Chondrocyte (in vitro differentiated cells): Measurements from ENCODE around the gene TMTC1. TPM values are rescaled to one million over a fixed set of nuclear protein-coding genes. Genes with fewer than 3 reads are reported as not detected.

Experiments used
- DNase-seq: peaks from one replicate; pipeline ENCODE4 v3.0.0; 2021; ENCODE audit warnings: mixed read lengths, low spot score
- H3K27ac Mint-ChIP-seq: one replicate; pipeline ENCODE4 v1.8.0; 2021; ENCODE audit warnings: mild to moderate bottlenecking, moderate library complexity, mixed read lengths; ENCODE audit not compliant: unreplicated experiment
- H3K27me3 Mint-ChIP-seq: 2 replicates; pipeline ENCODE4 v1.8.0; 2021; ENCODE audit warnings: low read depth, mixed read lengths
- H3K36me3 Mint-ChIP-seq: 2 replicates; pipeline ENCODE4 v1.8.0; 2021; ENCODE audit warnings: low read depth, mixed read lengths
- H3K4me1 Mint-ChIP-seq: 2 replicates; pipeline ENCODE4 v1.8.0; 2021; ENCODE audit warnings: low read depth, mild to moderate bottlenecking, mixed read lengths
- H3K4me3 Mint-ChIP-seq: one replicate; pipeline ENCODE4 v1.8.0; 2021; ENCODE audit warnings: mild to moderate bottlenecking, moderate library complexity, mixed read lengths; ENCODE audit not compliant: unreplicated experiment
- H3K9me3 Mint-ChIP-seq: 2 replicates; pipeline ENCODE4 v1.8.0; 2021; ENCODE audit warnings: low read depth, mixed read lengths
- CTCF ChIP-seq: fragments of 200-600 bp; sonication (generic); IDR thresholded peaks from 2 replicates; pipeline ENCODE4 v1.5.0; 2021; ENCODE audit warnings: antibody characterized with exemption, mild to moderate bottlenecking, moderate library complexity
- total RNA-seq: library from RNA; stranded (reverse); gene quantifications from 3 replicates; pipeline ENCODE4 v1.2.1, GENCODE V29; 2021

TMTC1 gene
- total RNA-seq, 1 donor from 2014 or later: 25.2 TPM

GRCh38 chr12:29578070-29578469, 205.7 kb downstream of the TMTC1 start:
- DNase-seq: no peak
- Mint-ChIP-seq H3K4me3 (no peak overlapping the region), H3K36me3 (peaks cover 6% of the 10 kb centered on the region), H3K4me1 (peaks cover 37% of the 10 kb centered on the region), H3K27me3 (no peaks in the 10 kb centered on the region), H3K9me3 (no peaks in the 10 kb centered on the region), H3K27ac (no peak overlapping the region)
- TF ChIP-seq CTCF: no peak

DNA sequence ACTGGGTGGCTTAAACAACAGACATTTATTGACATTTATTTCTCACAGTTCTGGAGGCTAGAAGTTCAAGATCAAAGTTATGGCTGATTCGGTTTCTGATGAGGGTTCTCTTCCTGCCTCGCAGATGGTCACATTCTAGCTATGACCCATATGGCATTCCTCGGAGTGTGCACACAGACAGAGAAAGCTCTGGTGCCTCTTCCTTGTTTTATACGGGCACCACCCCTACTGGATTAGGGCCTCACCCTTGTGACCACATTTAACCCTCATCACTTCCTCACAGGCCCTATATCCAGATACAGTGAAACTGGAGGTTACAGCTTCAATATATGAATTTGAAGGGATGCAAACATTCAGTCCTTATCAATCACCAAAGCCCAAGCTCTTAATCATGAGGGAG, 209.2 kb downstream of the TMTC1 start:
- DNase-seq: no peak
- Mint-ChIP-seq H3K27me3 (no peaks in the 10 kb centered on the region), H3K4me3 (no peak overlapping the region), H3K27ac (no peak overlapping the region), H3K36me3 (peaks cover 8% of the 10 kb centered on the region), H3K9me3 (no peaks in the 10 kb centered on the region), H3K4me1 (peaks cover 22% of the 10 kb centered on the region)
- TF ChIP-seq CTCF: no peak

DNA sequence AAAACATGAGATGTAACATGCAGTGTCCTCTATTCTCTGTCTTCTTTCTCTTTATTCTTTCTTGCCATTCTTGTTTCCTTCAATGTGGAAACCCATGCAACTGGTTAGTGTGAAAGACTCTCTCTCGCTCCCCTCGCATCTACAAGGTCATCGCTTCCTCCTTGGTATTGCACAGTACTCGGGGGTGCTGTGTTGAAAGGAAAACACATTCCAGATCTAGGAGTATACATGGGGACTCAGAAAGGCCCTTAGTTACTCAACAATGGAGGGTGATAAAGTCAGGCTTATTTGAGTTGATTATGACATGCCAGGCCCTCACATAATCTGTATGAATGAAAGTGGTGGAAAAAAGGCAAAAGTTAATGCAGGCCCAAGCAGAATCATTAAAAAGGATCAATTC, 210.8 kb downstream of the TMTC1 start:
- Mint-ChIP-seq H3K27ac (no peak overlapping the region), H3K9me3 (no peaks in the 10 kb centered on the region), H3K27me3 (no peaks in the 10 kb centered on the region), H3K36me3 (peaks cover 8% of the 10 kb centered on the region), H3K4me3 (no peak overlapping the region), H3K4me1 (peaks cover 6% of the 10 kb centered on the region)
- no peak for TF ChIP-seq CTCF
- DNase-seq: no peak

GRCh38 chr12:29572464-29572863, 211.3 kb downstream of the TMTC1 start:
- no peak for TF ChIP-seq CTCF
- peaks cover 3% of the 10 kb centered on the region for H3K4me1 Mint-ChIP-seq
- no peaks in the 10 kb centered on the region for H3K27me3 Mint-ChIP-seq
- peaks cover 8% of the 10 kb centered on the region for H3K36me3 Mint-ChIP-seq
- no peak overlapping the region for H3K27ac Mint-ChIP-seq
- no peak for DNase-seq
- H3K9me3 Mint-ChIP-seq: no peaks in the 10 kb centered on the region
- no peak overlapping the region for H3K4me3 Mint-ChIP-seq

DNA sequence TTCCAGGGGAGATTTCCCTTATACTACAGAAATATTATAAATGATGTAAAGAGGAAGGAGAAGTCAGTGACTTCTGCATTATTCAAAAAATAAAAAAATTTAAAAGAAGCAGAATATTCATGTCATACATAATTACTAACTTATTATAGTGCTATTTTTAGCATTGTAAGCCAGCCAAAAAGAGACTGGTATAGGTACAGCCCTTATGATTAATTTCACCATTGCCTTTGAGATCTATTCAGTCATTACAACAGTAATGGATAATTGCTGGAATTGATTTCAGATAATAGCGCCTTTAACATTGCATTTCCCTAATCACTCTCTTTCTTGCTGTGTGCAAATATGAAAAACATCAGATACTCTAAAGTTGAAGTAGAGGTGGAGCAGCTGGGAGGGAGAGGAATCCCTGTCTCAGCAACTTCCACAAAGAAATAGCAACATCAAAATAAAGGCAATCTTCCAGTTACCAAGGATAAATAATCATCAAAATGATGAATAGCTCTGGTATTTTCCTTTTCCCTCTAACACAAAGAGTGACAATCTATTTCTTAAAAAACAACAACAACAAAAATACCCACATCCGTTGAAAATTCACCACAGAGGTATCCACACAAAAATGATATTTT, 214.5 kb downstream of the TMTC1 start:
- no peak for DNase-seq
- H3K36me3 Mint-ChIP-seq: peaks cover 10% of the 10 kb centered on the region
- no peak overlapping the region for H3K4me3 Mint-ChIP-seq
- no peak for TF ChIP-seq CTCF
- no peak overlapping the region for H3K27ac Mint-ChIP-seq
- no peaks in the 10 kb centered on the region for H3K9me3 Mint-ChIP-seq
- no peaks in the 10 kb centered on the region for H3K27me3 Mint-ChIP-seq
- H3K4me1 Mint-ChIP-seq: peaks cover 16% of the 10 kb centered on the region
